ENCODE results near the gene MYO3B.

Gene MYO3B

GRCh38 chr2:170504810-170505145 is 326.8 kb downstream of the MYO3B start:
- no peak for TF ChIP-seq TAF1 (IDR thresholded peaks at IDR 0.05; ENCODE audit: low read depth)

- no peak for TF ChIP-seq TCF12 (IDR thresholded peaks at IDR 0.05; ENCODE audit: low read depth)
- no peak for TF ChIP-seq YY1 (IDR thresholded peaks at IDR 0.05; ENCODE audit: low read depth)
- no peak for TF ChIP-seq TAF1 (IDR thresholded peaks at IDR 0.05; ENCODE audit: low read depth)
- no peak for TF ChIP-seq FOXM1 (IDR thresholded peaks at IDR 0.05; ENCODE audit: borderline replicate concordance, low read depth)
These were observed 327.8 kb downstream of the MYO3B start for GRCh38 chr2:170505631-170506275.

- no peak for TF ChIP-seq FOXM1 (IDR thresholded peaks at IDR 0.05; ENCODE audit: borderline replicate concordance, low read depth)
- TF ChIP-seq TAF1 (IDR thresholded peaks at IDR 0.05; ENCODE audit: low read depth) = no peak
- TF ChIP-seq RAD21 (IDR thresholded peaks at IDR 0.05; ENCODE audit: low read depth) = no peak
- no peak for TF ChIP-seq NFIC (IDR thresholded peaks at IDR 0.05)
These were observed 331.7 kb downstream of the MYO3B start for GRCh38 chr2:170509452-170510193.

GRCh38 chr2:170512266-170512665 is 334.3 kb downstream of the MYO3B start:
- TF ChIP-seq TAF1 (IDR thresholded peaks at IDR 0.05; ENCODE audit: low read depth) = no peak
- no peak for TF ChIP-seq YY1 (IDR thresholded peaks at IDR 0.05; ENCODE audit: low read depth)
- TF ChIP-seq RAD21 (IDR thresholded peaks at IDR 0.05; ENCODE audit: low read depth) = no peak
- no peak for TF ChIP-seq MAX (IDR thresholded peaks at IDR 0.05)
- no peak for TF ChIP-seq TCF12 (IDR thresholded peaks at IDR 0.05; ENCODE audit: low read depth)
- no peak for TF ChIP-seq NFIC (IDR thresholded peaks at IDR 0.05)
- no peak for TF ChIP-seq EP300 (IDR thresholded peaks at IDR 0.05; ENCODE audit: borderline replicate concordance)
- TF ChIP-seq CEBPB (IDR thresholded peaks at IDR 0.05) = no peak
- no peak for TF ChIP-seq USF1 (IDR thresholded peaks at IDR 0.05)
- TF ChIP-seq REST (IDR thresholded peaks at IDR 0.05; ENCODE audit: low read depth) = no peak
- no peak for TF ChIP-seq FOXM1 (IDR thresholded peaks at IDR 0.05; ENCODE audit: borderline replicate concordance, low read depth)
- no peak for TF ChIP-seq ZBTB7A (IDR thresholded peaks at IDR 0.05; ENCODE audit: low read depth)

- TF ChIP-seq NFIC (IDR thresholded peaks at IDR 0.05) (no peak), RAD21 (IDR thresholded peaks at IDR 0.05; ENCODE audit: low read depth) (no peak), TAF1 (IDR thresholded peaks at IDR 0.05; ENCODE audit: low read depth) (no peak), USF1 (IDR thresholded peaks at IDR 0.05) (no peak), REST (IDR thresholded peaks at IDR 0.05; ENCODE audit: low read depth) (no peak), EGR1 (IDR thresholded peaks at IDR 0.05) (no peak), EP300 (IDR thresholded peaks at IDR 0.05; ENCODE audit: borderline replicate concordance) (no peak), TCF12 (IDR thresholded peaks at IDR 0.05; ENCODE audit: low read depth) (no peak), MAX (IDR thresholded peaks at IDR 0.05) (no peak), FOXM1 (IDR thresholded peaks at IDR 0.05; ENCODE audit: borderline replicate concordance, low read depth) (no peak), ZBTB7A (IDR thresholded peaks at IDR 0.05; ENCODE audit: low read depth) (no peak), YY1 (IDR thresholded peaks at IDR 0.05; ENCODE audit: low read depth) (no peak), TEAD4 (IDR thresholded peaks at IDR 0.05) (no peak)
These were observed 336.2 kb downstream of the MYO3B start for GRCh38 chr2:170514140-170514539.

- TF ChIP-seq RAD21 (IDR thresholded peaks at IDR 0.05; ENCODE audit: low read depth) = no peak
- TF ChIP-seq NFIC (IDR thresholded peaks at IDR 0.05) = no peak
- TF ChIP-seq TCF12 (IDR thresholded peaks at IDR 0.05; ENCODE audit: low read depth) = no peak
- no peak for TF ChIP-seq CEBPB (IDR thresholded peaks at IDR 0.05)
- no peak for TF ChIP-seq MAX (IDR thresholded peaks at IDR 0.05)
- TF ChIP-seq TEAD4 (IDR thresholded peaks at IDR 0.05) = no peak
- TF ChIP-seq CREB1 (IDR thresholded peaks at IDR 0.05; ENCODE audit: low read depth) = no peak
- TF ChIP-seq YY1 (IDR thresholded peaks at IDR 0.05; ENCODE audit: low read depth) = no peak
- TF ChIP-seq ZBTB7A (IDR thresholded peaks at IDR 0.05; ENCODE audit: low read depth) = no peak
- no peak for TF ChIP-seq USF1 (IDR thresholded peaks at IDR 0.05)
- TF ChIP-seq EGR1 (IDR thresholded peaks at IDR 0.05) = no peak
These were observed 339.6 kb downstream of the MYO3B start for GRCh38 chr2:170517538-170517937.
